SKM-1 treated with dmso at 0.1 percent for 144 hours (cell line): ENCODE results near the gene EXOC7.
A peak's percentile ranks its signal among the peaks of the same experiment; 100 is the strongest.

Experiments used
- DNase-seq: peaks from one replicate; lab custom pipeline; 2025; ENCODE audit not compliant: unreplicated experiment; lab: John Stamatoyannopoulos, UW

Gene EXOC7

GRCh38 chr17:76103274-76104139, at the start of gene EXOC7:
Gene EXOC7 (minus strand): TSS chr17:76103787. CDS start chr17:76103692, 95 bp downstream.
- DNase-seq: peak; percentile 80

- DNase-seq: no peak
Measured at GRCh38 chr17:76153202-76153601, 49.6 kb upstream of the EXOC7 start.

- DNase-seq: no peak
Measured at GRCh38 chr17:76152591-76152990, 49.0 kb upstream of the EXOC7 start.

- DNase-seq: no peak
Measured at GRCh38 chr17:76151896-76152454, 48.4 kb upstream of the EXOC7 start.

GRCh38 chr17:76150712-76151622, 47.4 kb upstream of the EXOC7 start:
- no peak for DNase-seq

- no peak for DNase-seq
Measured at GRCh38 chr17:76149214-76149613, 45.6 kb upstream of the EXOC7 start.

- no peak for DNase-seq
Measured at GRCh38 chr17:76148015-76148326, 44.4 kb upstream of the EXOC7 start.

- DNase-seq: peak; percentile 7
Measured at GRCh38 chr17:76147211-76148014, 43.8 kb upstream of the EXOC7 start.

- DNase-seq: no peak
Measured at GRCh38 chr17:76146053-76146851, 42.7 kb upstream of the EXOC7 start.

GRCh38 chr17:76145231-76146052, 41.9 kb upstream of the EXOC7 start:
- no peak for DNase-seq

- DNase-seq: no peak
Measured at GRCh38 chr17:76142585-76143041, 39.0 kb upstream of the EXOC7 start.

GRCh38 chr17:76142039-76142584, 38.5 kb upstream of the EXOC7 start:
- DNase-seq: no peak

- DNase-seq: peak; percentile 73
Measured at GRCh38 chr17:76141212-76142038, 37.8 kb upstream of the EXOC7 start, which contains the start of gene FOXJ1. Gene FOXJ1 (minus strand): TSS chr17:76141245. CDS start chr17:76140395, 850 bp downstream.

- no peak for DNase-seq
Measured at GRCh38 chr17:76140661-76141211, 37.1 kb upstream of the EXOC7 start.

GRCh38 chr17:76139801-76140660, 36.4 kb upstream of the EXOC7 start:
- no peak for DNase-seq

GRCh38 chr17:76138896-76139752, 35.5 kb upstream of the EXOC7 start:
- DNase-seq: no peak
